K562 (cell line): ENCODE results near the gene ISYNA1. TPM values are rescaled to one million over a fixed set of nuclear protein-coding genes. Genes with fewer than 3 reads are reported as not detected.

ENCODE experiments used
- ARID4B ChIP-seq: sonication (generic); formaldehyde crosslinking; IDR thresholded peaks from 2 replicates; pipeline ENCODE4 v1.8.0; 2022; ENCODE audit warnings: mild to moderate bottlenecking, missing genetic modification reagents
- L3MBTL2 ChIP-seq: fragments of 450-650 bp; IDR thresholded peaks from 2 replicates; pipeline ENCODE4 v1.6.1; 2016; ENCODE audit warnings: mild to moderate bottlenecking, moderate library complexity
- MAZ ChIP-seq, 2 experiments: fragments of 450-650 bp in 1 of 2; sonication (generic) in 1 of 2; formaldehyde crosslinking; IDR thresholded peaks in 1 of 2; conservative IDR thresholded peaks in 1 of 2; 2 replicates each; pipeline versions ENCODE4 v1.4.0 to v1.5.0; 2020; ENCODE audit warnings: mild to moderate bottlenecking in 1 of 2, missing genetic modification reagents in 1 of 2
- RBM34 ChIP-seq: fragments of 200-400 bp; formaldehyde crosslinking; IDR thresholded peaks from 2 replicates; pipeline ENCODE4 v1.6.1; 2018; ENCODE audit warnings: low read length, borderline replicate concordance; ENCODE audit not compliant: insufficient read depth
- SMC3 ChIP-seq: conservative IDR thresholded peaks from 2 replicates; pipeline ENCODE4 v1.6.1; 2011; ENCODE audit warnings: low read depth, low read length, improper control_type of control experiment; ENCODE audit not compliant: insufficient read depth
- ZC3H4 ChIP-seq: sonication (generic); formaldehyde crosslinking; IDR thresholded peaks from 2 replicates; pipeline ENCODE4 v1.9.0; 2021; ENCODE audit warnings: missing genetic modification reagents, borderline replicate concordance
- ZFPM2 ChIP-seq: fragments of 250-450 bp; sonication (Bioruptor Pico); IDR thresholded peaks from 2 replicates; pipeline ENCODE4 v1.5.1; 2022; ENCODE audit warnings: mild to moderate bottlenecking
- ZNF766 ChIP-seq: fragments of 200-800 bp; sonication (Bioruptor generic); conservative IDR thresholded peaks from 2 replicates; pipeline ENCODE4 v1.6.1; 2016; ENCODE audit warnings: missing genetic modification characterization, missing compliant biosample characterization
- polyA plus RNA-seq, 8 experiments: library from polyadenylated mRNA; depleted of rRNA in 4 of 8; stranded (reverse) in 5 of 8; unstranded in 3 of 8; fragments of >200 nt; fragmentation: Nextera tagmentation in 2 of 8; fragmentation: Illumina TruSeq in 1 of 8; extraction: Ambion mirVana in 2 of 8; extraction: Trizol in 1 of 8; gene quantifications; 2 replicates each; pipeline versions ENCODE4 v1.2.1 to v1.2.3, GENCODE V29; 2011 to 2014; ENCODE audit warnings: inconsistent platforms in 1 of 8, missing spikeins in 1 of 8
- total RNA-seq, 7 experiments: library from RNA; depleted of rRNA in 6 of 7; stranded (reverse); fragments of >200 nt in 6 of 7; fragmentation: Illumina TruSeq in 2 of 7; extraction: Trizol in 2 of 7; gene quantifications; 2 replicates each; pipeline versions ENCODE4 v1.2.1 to v1.2.3, GENCODE V29; 2011 to 2021; ENCODE audit warnings: low replicate concordance in 1 of 7
- TF ChIP-seq, protein P1 (sequence below): sonication (generic); formaldehyde crosslinking; IDR thresholded peaks from 2 replicates; pipeline ENCODE4 v1.8.0; 2022; ENCODE audit warnings: missing genetic modification reagents, mild to moderate bottlenecking, moderate library complexity, borderline replicate concordance

The ISYNA1 gene
- total and polyA plus RNA-seq, 9 of the 15 experiments (the other 6 are each of a cell fraction or from before 2014, with no cell fraction given): 21.8 to 460 (median 93.2) TPM

GRCh38 chr19:18390065-18390907, 47.6 kb downstream of the ISYNA1 start (continued):
- no peak for TF ChIP-seq ARID4B (CRISPR knock-in tag)
- no peak for TF ChIP-seq RBM34
- 0 out of 2 replicates have a peak, but pooled peaks have one; percentile 10 for TF ChIP-seq L3MBTL2
- TF ChIP-seq ZNF766 (CRISPR knock-in tag): no peak
- peak in 1 of 2 experiments; percentile 9; a peak in 1 of 4 replicates for TF ChIP-seq MAZ (CRISPR knock-in tag; conservative IDR thresholded peaks at IDR 0.05 in 1 of 2, IDR thresholded peaks at IDR 0.05 in 1 of 2)
- TF ChIP-seq ZFPM2 (CRISPR knock-in tag): peak; percentile 75; the same call in 1 of the 2 replicates
- no peak for TF ChIP-seq SMC3
- TF ChIP-seq, protein P1, sequence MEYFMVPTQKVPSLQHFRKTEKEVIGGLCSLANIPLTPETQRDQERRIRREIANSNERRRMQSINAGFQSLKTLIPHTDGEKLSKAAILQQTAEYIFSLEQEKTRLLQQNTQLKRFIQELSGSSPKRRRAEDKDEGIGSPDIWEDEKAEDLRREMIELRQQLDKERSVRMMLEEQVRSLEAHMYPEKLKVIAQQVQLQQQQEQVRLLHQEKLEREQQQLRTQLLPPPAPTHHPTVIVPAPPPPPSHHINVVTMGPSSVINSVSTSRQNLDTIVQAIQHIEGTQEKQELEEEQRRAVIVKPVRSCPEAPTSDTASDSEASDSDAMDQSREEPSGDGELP (CRISPR knock-in tag): peak; percentile 55; the same call in 1 of the 2 replicates
- TF ChIP-seq ZC3H4 (CRISPR knock-in tag): no peak
- TF ChIP-seq, all 486 proteins: peak for 71
